ENCODE data around the gene EIF4G3.

GRCh38 chr1:21200767-21201166, 24.1 kb upstream of the EIF4G3 start:
- TF ChIP-seq CTCF (IDR thresholded peaks at IDR 0.05; ENCODE audit: insufficient read depth, low read length, poor library complexity, severe bottlenecking) (no peak), EZH2phosphoT487 (conservative IDR thresholded peaks at IDR 0.05; ENCODE audit: low read length) (no peak)
